ENCODE measurements around the gene ZBTB24. TPM values are rescaled to one million over a fixed set of nuclear protein-coding genes. Genes with fewer than 3 reads are reported as not detected.

ZBTB24 gene
- total RNA-seq, 2 experiments from 2014 or later, result 19.7 to 20.0 TPM

- peak; percentile 88 for DNase-seq
- Mint-ChIP-seq H3K27ac (peak within 1 kb of the TSS; percentile 80), H3K27me3 (no peaks in the 10 kb centered on the region), H3K4me3 (peak within 1 kb of the TSS; percentile 93), H3K4me1 (peaks cover 16% of the 10 kb centered on the region), H3K9me3 (no peaks in the 10 kb centered on the region), H3K36me3 (peaks cover 10% of the 10 kb centered on the region)
- POLR2A ChIA-PET, result interaction anchor here (0.6 to 5.7 kb wide), 16 partner anchors 10 to 346 kb away, joined by 3 to 84 read pairs (median 6); partner anchors contain the start of genes CD164, CEP57L1, MICAL1 and SESN1
- peak; percentile 85 for ATAC-seq (ENCODE audit: low read depth)
Measured at GRCh38 chr6:109440331-109441068, 42.5 kb downstream of the ZBTB24 start, which contains the start of the genes PPIL6 and SMPD2. Gene PPIL6, minus strand, starts transcription at chr6:109440628. Its CDS starts 38 bp downstream, at chr6:109440590. Gene SMPD2, plus strand, starts transcription at chr6:109440724. Its CDS starts 398 bp downstream, at chr6:109441122.

GRCh38 chr6:109436041-109436440 lies 47.0 kb downstream of the ZBTB24 start:
- Mint-ChIP-seq H3K27me3 (no peaks in the 10 kb centered on the region), H3K4me1 (peaks cover 1% of the 10 kb centered on the region), H3K36me3 (no peaks in the 10 kb centered on the region), H3K4me3 (no peak overlapping the region), H3K27ac (no peak overlapping the region), H3K9me3 (no peaks in the 10 kb centered on the region)
- ATAC-seq (ENCODE audit: low read depth), result no peak
- POLR2A ChIA-PET, result interaction anchor here (0.7 kb wide), 1 partner anchor 53 kb away, joined by 3 read pairs; no protein-coding TSS in a partner anchor
- no peak for DNase-seq

GRCh38 chr6:109434456-109434855 lies 48.6 kb downstream of the ZBTB24 start:
- no peaks in the 10 kb centered on the region for H3K36me3 Mint-ChIP-seq
- DNase-seq, result no peak
- no peaks in the 10 kb centered on the region for H3K4me1 Mint-ChIP-seq
- POLR2A ChIA-PET, result interaction anchor here (0.7 kb wide), 2 partner anchors 57 to 899 kb away, joined by 3 read pairs; no protein-coding TSS in a partner anchor
- no peaks in the 10 kb centered on the region for H3K9me3 Mint-ChIP-seq
- ATAC-seq (ENCODE audit: low read depth), result no peak
- H3K4me3 Mint-ChIP-seq, result no peak overlapping the region
- H3K27me3 Mint-ChIP-seq, result no peaks in the 10 kb centered on the region
- H3K27ac Mint-ChIP-seq, result no peak overlapping the region

- H3K27me3 Mint-ChIP-seq, result peaks cover 2% of the 10 kb centered on the region
- DNase-seq (no peak), ATAC-seq (ENCODE audit: low read depth) (no peak)
- no peak overlapping the region for H3K27ac Mint-ChIP-seq
- H3K4me1 Mint-ChIP-seq, result peaks cover 3% of the 10 kb centered on the region
- POLR2A ChIA-PET, result no interaction called here
- H3K36me3 Mint-ChIP-seq, result no peaks in the 10 kb centered on the region
- no peak overlapping the region for H3K4me3 Mint-ChIP-seq
- H3K9me3 Mint-ChIP-seq, result no peaks in the 10 kb centered on the region
Measured at GRCh38 chr6:109429496-109429895, 53.5 kb downstream of the ZBTB24 start.

- DNase-seq (no peak), ATAC-seq (ENCODE audit: low read depth) (no peak)
- H3K9me3 Mint-ChIP-seq, result no peaks in the 10 kb centered on the region
- no peak overlapping the region for H3K27ac Mint-ChIP-seq
- no peaks in the 10 kb centered on the region for H3K36me3 Mint-ChIP-seq
- peaks cover 2% of the 10 kb centered on the region for H3K27me3 Mint-ChIP-seq
- POLR2A ChIA-PET, result interaction anchor here (0.6 kb wide), 1 partner anchor 27 kb away, joined by 3 read pairs; the partner anchor contains the start of gene MICAL1
- peaks cover 3% of the 10 kb centered on the region for H3K4me1 Mint-ChIP-seq
- H3K4me3 Mint-ChIP-seq, result no peak overlapping the region
Measured at GRCh38 chr6:109428889-109429477, 54.0 kb downstream of the ZBTB24 start.

- Mint-ChIP-seq H3K4me3 (no peak overlapping the region), H3K27ac (no peak overlapping the region), H3K27me3 (peaks cover 2% of the 10 kb centered on the region), H3K36me3 (no peaks in the 10 kb centered on the region), H3K4me1 (peaks cover 3% of the 10 kb centered on the region), H3K9me3 (no peaks in the 10 kb centered on the region)
- POLR2A ChIA-PET, result interaction anchor here (0.7 kb wide), 1 partner anchor 16 kb away, joined by 4 read pairs; the partner anchor contains the start of genes PPIL6 and SMPD2
- DNase-seq (no peak), ATAC-seq (ENCODE audit: low read depth) (no peak)
Measured at GRCh38 chr6:109424946-109425345, 58.1 kb downstream of the ZBTB24 start.

GRCh38 chr6:109421184-109421583 lies 61.8 kb downstream of the ZBTB24 start:
- Mint-ChIP-seq H3K27me3 (peaks cover 3% of the 10 kb centered on the region), H3K4me3 (no peak overlapping the region), H3K4me1 (peaks cover 3% of the 10 kb centered on the region), H3K36me3 (no peaks in the 10 kb centered on the region), H3K27ac (no peak overlapping the region), H3K9me3 (no peaks in the 10 kb centered on the region)
- POLR2A ChIA-PET, result no interaction called here
- ATAC-seq (ENCODE audit: low read depth), result no peak
- no peak for DNase-seq

GRCh38 chr6:109420751-109421150 lies 62.3 kb downstream of the ZBTB24 start:
- Mint-ChIP-seq H3K27ac (no peak overlapping the region), H3K36me3 (no peaks in the 10 kb centered on the region), H3K4me3 (no peak overlapping the region), H3K4me1 (peaks cover 3% of the 10 kb centered on the region), H3K27me3 (peaks cover 3% of the 10 kb centered on the region), H3K9me3 (no peaks in the 10 kb centered on the region)
- POLR2A ChIA-PET, result no interaction called here
- ATAC-seq (ENCODE audit: low read depth), result no peak
- no peak for DNase-seq

- POLR2A ChIA-PET, result no interaction called here
- Mint-ChIP-seq H3K4me1 (no peaks in the 10 kb centered on the region), H3K36me3 (no peaks in the 10 kb centered on the region), H3K4me3 (no peak overlapping the region), H3K9me3 (no peaks in the 10 kb centered on the region), H3K27ac (no peak overlapping the region), H3K27me3 (peaks cover 16% of the 10 kb centered on the region)
- no peak for DNase-seq
- no peak for ATAC-seq (ENCODE audit: low read depth)
Measured at GRCh38 chr6:109417646-109418045, 65.4 kb downstream of the ZBTB24 start.

Other genes with a start within 250 kb of the ZBTB24 start
- gene CD164, start 100.8 kb downstream of the ZBTB24 start, total RNA-seq, result 100 to 1,000 TPM; 250 to 252 TPM
- gene PPIL6, start 42.6 kb downstream of the ZBTB24 start, total RNA-seq, result under 1 TPM; 0.17 to 0.53 TPM
- 10 to 100 TPM; 15.6 to 16.6 TPM for gene SMPD2, start 42.5 kb downstream of the ZBTB24 start, total RNA-seq
- 10 to 100 TPM; 80.4 to 81.5 TPM for gene MICAL1, start 27.4 kb downstream of the ZBTB24 start, total RNA-seq
- gene AK9, start 208.0 kb upstream of the ZBTB24 start, total RNA-seq, result 1 to 10 TPM; 8.0 to 8.2 TPM
- 10 to 100 TPM; 12.1 to 13.5 TPM for gene FIG4, start 208.1 kb upstream of the ZBTB24 start, total RNA-seq